Pancreas (tissue), 10 donors: ENCODE results near the gene TMTC2. TPM values are rescaled to one million over a fixed set of nuclear protein-coding genes. Genes with fewer than 3 reads are reported as not detected.

ENCODE experiments used
- ATAC-seq, 4 donors: fragments of 200-7000 bp; cut with Tn5 transposase; one replicate each; pipeline versions ENCODE4 v1.8.0 to v1.9.1; 2020; ENCODE audit warnings: mild to moderate bottlenecking in 4 of 4, moderate library complexity in 4 of 4
- DNase-seq, 6 donors: peaks; one replicate each; pipeline ENCODE4 v3.0.0-alpha.2; 2020
- FAIRE-seq: peaks from 2 replicates; lab custom pipeline; 2012; peaks lifted over from hg19 to GRCh38; lab: Jason Lieb, UNC
- H3K27ac ChIP-seq, 4 donors: fragments of 200-600 bp; sonication (generic); 1 replicate in 3 of 4; 2 replicates in 1 of 4; pipeline versions ENCODE4 v1.5.0 to v1.8.0; 2020
- H3K27me3 ChIP-seq, 4 donors: fragments of 200-600 bp; one replicate each; pipeline ENCODE4 v1.8.0; 2021
- H3K36me3 ChIP-seq, 3 donors: fragments of 200-600 bp; sonication (generic) in 1 of 3; one replicate each; pipeline versions ENCODE4 v1.5.0 to v1.8.0; 2020 to 2021
- H3K4me1 ChIP-seq, 3 donors: fragments of 200-600 bp; one replicate each; pipeline ENCODE4 v1.8.0; 2021
- H3K4me3 ChIP-seq, 4 donors: fragments of 200-600 bp; sonication (generic) in 2 of 4; one replicate each; pipeline versions ENCODE4 v1.5.0 to v1.8.0; 2020 to 2021
- H3K9me3 ChIP-seq, 4 donors: fragments of 200-600 bp; one replicate each; pipeline ENCODE4 v1.8.0; 2021
- CTCF ChIP-seq, 4 donors: fragments of 200-600 bp; sonication (generic) in 3 of 4; IDR thresholded peaks; one replicate each; pipeline versions ENCODE4 v1.5.0 to v1.8.0; 2021; ENCODE audit warnings: antibody characterized with exemption in 4 of 4
- WGBS, 2 donors: extraction: QIAGEN DNeasy Blood & Tissue Kit; methylation state at CpG; one replicate each; pipeline ENCODE4 v1.1.7; 2013; 5-methylcytosine and 5-hydroxymethylcytosine counted together
- intact Hi-C, 3 donors: fragments of 100-400 bp; cut with DNase I; formaldehyde crosslinking; loops; one replicate each; pipeline versions ENCODE4 v1.11.1 to v1.14.2; 2022
- polyA plus RNA-seq, 2 donors: library from polyadenylated mRNA; stranded (reverse); fragments of 200-250 nt; gene quantifications; one replicate each; pipeline ENCODE4 v1.2.3, GENCODE V29; 2013
- total RNA-seq, 6 donors: library from RNA; stranded (reverse); fragmentation: NEBNext Ultra II Directional in 4 of 6; extraction: Animal tissue kit (Norgen Biotek cat#: 25700) in 4 of 6; gene quantifications; one replicate each; pipeline versions ENCODE4 v1.2.1 to v1.2.4, GENCODE V29; 2021 to 2023
- donor health status: healthy with polysubstance abuse.
- donor health status: DM: no; HTN: no; CAD: no; lungs with moderate emphysema.
- donor health status: DM: no; HTN: no; CAD: no.
- donor health status: control.
- donor health status: control.
- donor health status: Bipolar disorder and iron deficiency.
- donor health status: DM: yes; HTN: yes; CAD: no.
- donor health status: DM: no; HTN: no; CAD: no.
- donor health status: DM: no; HTN: no; CAD: no.
- donor health status: DM: yes; HTN: yes; CAD: no.

Gene TMTC2
- total and polyA plus RNA-seq, 8 donors = 5.3 to 14.4 (median 6.4) TPM

GRCh38 chr12:83040991-83041390, 354.3 kb downstream of the TMTC2 start:
- DNase-seq (no peak), FAIRE-seq (no peak), ATAC-seq (no peak)
- intact Hi-C loops = no loop called here
- WGBS, 2 donors = 97 to 100% methylated on average over 2 of the region's 2 CpGs
- Histone ChIP-seq H3K9me3 (no peaks in the 10 kb centered on the region), H3K27me3 (no peaks in the 10 kb centered on the region), H3K36me3 (no peaks in the 10 kb centered on the region), H3K27ac (no peak overlapping the region), H3K4me3 (no peak overlapping the region), H3K4me1 (peaks cover 0 to 11% (median 8%) of the 10 kb centered on the region in 3 donors)
- TF ChIP-seq CTCF (IDR thresholded peaks at IDR 0.05) = no peak

GRCh38 chr12:83042441-83043200, 355.9 kb downstream of the TMTC2 start:
- H3K27me3 ChIP-seq = no peaks in the 10 kb centered on the region
- intact Hi-C loops = no loop called here
- H3K27ac ChIP-seq = peak overlapping the region in 3 of 4 donors; percentile 42 to 68 (median 53)
- no peaks in the 10 kb centered on the region for H3K36me3 ChIP-seq
- H3K4me3 ChIP-seq = no peak overlapping the region
- peak; percentile 81 to 94 (median 90) for ATAC-seq
- FAIRE-seq = peak; percentile 41
- 11 to 25% methylated on average over 9 of the region's 9 CpGs for WGBS, 2 donors
- H3K4me1 ChIP-seq = peaks cover 0 to 11% (median 8%) of the 10 kb centered on the region in 3 donors
- H3K9me3 ChIP-seq = no peaks in the 10 kb centered on the region
- peak in 3 of 6 donors; percentile 24 to 37 (median 34) for DNase-seq
- no peak for TF ChIP-seq CTCF (IDR thresholded peaks at IDR 0.05)

- FAIRE-seq (no peak), ATAC-seq (no peak), DNase-seq (no peak)
- no peaks in the 10 kb centered on the region for H3K36me3 ChIP-seq
- no peak for TF ChIP-seq CTCF (IDR thresholded peaks at IDR 0.05)
- 76 to 78% methylated on average over 1 of the region's 1 CpG for WGBS, 2 donors
- H3K4me1 ChIP-seq = peaks cover 0 to 11% (median 8%) of the 10 kb centered on the region in 3 donors
- H3K9me3 ChIP-seq = no peaks in the 10 kb centered on the region
- intact Hi-C loops = no loop called here
- H3K4me3 ChIP-seq = no peak overlapping the region
- H3K27me3 ChIP-seq = no peaks in the 10 kb centered on the region
- no peak overlapping the region for H3K27ac ChIP-seq
Observed at GRCh38 chr12:83044736-83045135, 358.0 kb downstream of the TMTC2 start.

- H3K9me3 ChIP-seq = no peaks in the 10 kb centered on the region
- FAIRE-seq = no peak
- no peak for ATAC-seq
- no peak overlapping the region for H3K27ac ChIP-seq
- no peaks in the 10 kb centered on the region for H3K27me3 ChIP-seq
- 93 to 97% methylated on average over 5 of the region's 5 CpGs for WGBS, 2 donors
- H3K4me1 ChIP-seq = peaks cover 0 to 11% (median 8%) of the 10 kb centered on the region in 3 donors
- no peak overlapping the region for H3K4me3 ChIP-seq
- TF ChIP-seq CTCF (IDR thresholded peaks at IDR 0.05) = no peak
- H3K36me3 ChIP-seq = no peaks in the 10 kb centered on the region
- no peak for DNase-seq
- intact Hi-C loops = no loop called here
Observed at GRCh38 chr12:83046019-83046418, 359.3 kb downstream of the TMTC2 start.

GRCh38 chr12:83049306-83049705, 362.6 kb downstream of the TMTC2 start:
- WGBS, 2 donors = 96 to 99% methylated on average over 5 of the region's 5 CpGs
- TF ChIP-seq CTCF (IDR thresholded peaks at IDR 0.05) = no peak
- Histone ChIP-seq H3K36me3 (no peaks in the 10 kb centered on the region), H3K4me1 (no peaks in the 10 kb centered on the region), H3K4me3 (no peak overlapping the region), H3K27ac (no peak overlapping the region), H3K27me3 (no peaks in the 10 kb centered on the region), H3K9me3 (no peaks in the 10 kb centered on the region)
- no peak for DNase-seq
- ATAC-seq = no peak
- intact Hi-C loops = no loop called here
- FAIRE-seq = no peak
